MM.1S (cell line): Measurements from ENCODE around the gene PSMB8.

Source experiments
- EZH2phosphoT487 ChIP-seq: fragments of 300-600 bp; sonication (generic); IDR thresholded peaks from 2 replicates; pipeline ENCODE4 v1.6.1; 2018; ENCODE audit warnings: antibody characterized with exemption, low read length
- TF ChIP-seq, protein P1 (sequence below): fragments of 300-600 bp; sonication (generic); IDR thresholded peaks from 2 replicates; pipeline ENCODE4 v1.5.1; 2016; ENCODE audit warnings: antibody characterized with exemption, low read length, mixed read lengths

DNA sequence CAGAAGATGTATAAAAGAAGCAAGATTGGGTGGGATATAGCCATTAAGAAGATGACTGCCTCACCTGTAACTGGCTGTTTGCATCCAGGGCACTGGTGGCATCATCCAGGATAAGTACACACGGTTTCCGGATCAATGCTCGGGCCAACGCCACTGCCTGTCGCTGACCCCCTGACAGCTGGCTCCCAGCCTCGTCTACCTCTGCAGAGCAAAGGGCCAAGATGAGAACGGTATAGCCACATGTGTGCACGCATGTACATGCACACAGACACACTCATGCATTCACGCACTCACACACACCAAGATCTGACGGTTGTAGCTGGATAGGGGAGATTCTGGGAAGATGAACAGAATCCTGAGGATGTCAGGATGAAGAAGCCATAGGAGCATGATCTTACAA is 3.2 kb upstream of the PSMB8 start:
- TF ChIP-seq, protein P1, sequence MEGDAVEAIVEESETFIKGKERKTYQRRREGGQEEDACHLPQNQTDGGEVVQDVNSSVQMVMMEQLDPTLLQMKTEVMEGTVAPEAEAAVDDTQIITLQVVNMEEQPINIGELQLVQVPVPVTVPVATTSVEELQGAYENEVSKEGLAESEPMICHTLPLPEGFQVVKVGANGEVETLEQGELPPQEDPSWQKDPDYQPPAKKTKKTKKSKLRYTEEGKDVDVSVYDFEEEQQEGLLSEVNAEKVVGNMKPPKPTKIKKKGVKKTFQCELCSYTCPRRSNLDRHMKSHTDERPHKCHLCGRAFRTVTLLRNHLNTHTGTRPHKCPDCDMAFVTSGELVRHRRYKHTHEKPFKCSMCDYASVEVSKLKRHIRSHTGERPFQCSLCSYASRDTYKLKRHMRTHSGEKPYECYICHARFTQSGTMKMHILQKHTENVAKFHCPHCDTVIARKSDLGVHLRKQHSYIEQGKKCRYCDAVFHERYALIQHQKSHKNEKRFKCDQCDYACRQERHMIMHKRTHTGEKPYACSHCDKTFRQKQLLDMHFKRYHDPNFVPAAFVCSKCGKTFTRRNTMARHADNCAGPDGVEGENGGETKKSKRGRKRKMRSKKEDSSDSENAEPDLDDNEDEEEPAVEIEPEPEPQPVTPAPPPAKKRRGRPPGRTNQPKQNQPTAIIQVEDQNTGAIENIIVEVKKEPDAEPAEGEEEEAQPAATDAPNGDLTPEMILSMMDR = no peak
- TF ChIP-seq EZH2phosphoT487 = no peak
